Smooth muscle cell of the pulmonary artery (primary cell): ENCODE measurements around the gene ARHGEF10L. TPM values are rescaled to one million over a fixed set of nuclear protein-coding genes. Genes with fewer than 3 reads are reported as not detected.

ENCODE experiments used
- total RNA-seq: library from RNA; depleted of rRNA; stranded (reverse); fragments of >200 nt; gene quantifications from 2 replicates; pipeline ENCODE4 v1.2.3, GENCODE V29; 2014

Gene ARHGEF10L, protein sequence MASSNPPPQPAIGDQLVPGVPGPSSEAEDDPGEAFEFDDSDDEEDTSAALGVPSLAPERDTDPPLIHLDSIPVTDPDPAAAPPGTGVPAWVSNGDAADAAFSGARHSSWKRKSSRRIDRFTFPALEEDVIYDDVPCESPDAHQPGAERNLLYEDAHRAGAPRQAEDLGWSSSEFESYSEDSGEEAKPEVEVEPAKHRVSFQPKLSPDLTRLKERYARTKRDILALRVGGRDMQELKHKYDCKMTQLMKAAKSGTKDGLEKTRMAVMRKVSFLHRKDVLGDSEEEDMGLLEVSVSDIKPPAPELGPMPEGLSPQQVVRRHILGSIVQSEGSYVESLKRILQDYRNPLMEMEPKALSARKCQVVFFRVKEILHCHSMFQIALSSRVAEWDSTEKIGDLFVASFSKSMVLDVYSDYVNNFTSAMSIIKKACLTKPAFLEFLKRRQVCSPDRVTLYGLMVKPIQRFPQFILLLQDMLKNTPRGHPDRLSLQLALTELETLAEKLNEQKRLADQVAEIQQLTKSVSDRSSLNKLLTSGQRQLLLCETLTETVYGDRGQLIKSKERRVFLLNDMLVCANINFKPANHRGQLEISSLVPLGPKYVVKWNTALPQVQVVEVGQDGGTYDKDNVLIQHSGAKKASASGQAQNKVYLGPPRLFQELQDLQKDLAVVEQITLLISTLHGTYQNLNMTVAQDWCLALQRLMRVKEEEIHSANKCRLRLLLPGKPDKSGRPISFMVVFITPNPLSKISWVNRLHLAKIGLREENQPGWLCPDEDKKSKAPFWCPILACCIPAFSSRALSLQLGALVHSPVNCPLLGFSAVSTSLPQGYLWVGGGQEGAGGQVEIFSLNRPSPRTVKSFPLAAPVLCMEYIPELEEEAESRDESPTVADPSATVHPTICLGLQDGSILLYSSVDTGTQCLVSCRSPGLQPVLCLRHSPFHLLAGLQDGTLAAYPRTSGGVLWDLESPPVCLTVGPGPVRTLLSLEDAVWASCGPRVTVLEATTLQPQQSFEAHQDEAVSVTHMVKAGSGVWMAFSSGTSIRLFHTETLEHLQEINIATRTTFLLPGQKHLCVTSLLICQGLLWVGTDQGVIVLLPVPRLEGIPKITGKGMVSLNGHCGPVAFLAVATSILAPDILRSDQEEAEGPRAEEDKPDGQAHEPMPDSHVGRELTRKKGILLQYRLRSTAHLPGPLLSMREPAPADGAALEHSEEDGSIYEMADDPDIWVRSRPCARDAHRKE (N-terminal part only)
- total RNA-seq, result 41.0 and 53.4 TPM in 2 replicates

GRCh38 chr1:17539477-17540254, at the start of gene ARHGEF10L:
Gene ARHGEF10L, plus strand, starts transcription at chr1:17539698. Its CDS starts 40,898 bp downstream, at chr1:17580596.

Other genes with a start within 250 kb of the ARHGEF10L start
- not detected in 2 replicates for gene PADI4, start 231.5 kb upstream of the ARHGEF10L start, total RNA-seq
- gene PADI6, start 167.5 kb upstream of the ARHGEF10L start, total RNA-seq, result not detected in 2 replicates
- 33.9 and 39.6 TPM in 2 replicates for gene RCC2, start 100.0 kb upstream of the ARHGEF10L start, total RNA-seq
- 0.07 TPM in 1 of 2 replicates, not detected in the other for gene ACTL8, start 215.6 kb downstream of the ARHGEF10L start, total RNA-seq